Uterus (tissue), 4 donors: ENCODE measurements around the gene KCTD11. TPM values are rescaled to one million over a fixed set of nuclear protein-coding genes. Genes with fewer than 3 reads are reported as not detected.
A peak's percentile ranks its signal among the peaks of the same experiment; 100 is the strongest.

Experiments used
- DNase-seq, 2 donors: peaks; one replicate each; pipeline ENCODE4 v3.0.0-alpha.2; 2019 to 2020
- H3K27ac ChIP-seq, 2 donors: fragments of 200-600 bp; sonication (generic); 1 replicate in 1 of 2; 2 replicates in 1 of 2; pipeline ENCODE4 v1.5.1; 2016 to 2018
- H3K27me3 ChIP-seq, 2 donors: fragments of 200-600 bp; sonication (generic); one replicate each; pipeline ENCODE4 v1.5.1; 2018 to 2019; ENCODE audit warnings: control low read depth in 1 of 2
- H3K36me3 ChIP-seq, 2 donors: fragments of 200-600 bp; sonication (generic); one replicate each; pipeline ENCODE4 v1.5.1; 2019; ENCODE audit warnings: control low read depth in 1 of 2
- H3K4me1 ChIP-seq, 2 donors: fragments of 200-600 bp; sonication (generic); one replicate each; pipeline ENCODE4 v1.5.1; 2018 to 2019; ENCODE audit warnings: control low read depth in 1 of 2
- H3K4me3 ChIP-seq, 2 donors: fragments of 200-600 bp; sonication (generic); 1 replicate in 1 of 2; 2 replicates in 1 of 2; pipeline ENCODE4 v1.5.1; 2018 to 2019; ENCODE audit warnings: mild to moderate bottlenecking in 1 of 2
- H3K9me3 ChIP-seq, 2 donors: fragments of 200-600 bp; sonication (generic); one replicate each; pipeline ENCODE4 v1.5.1; 2019; ENCODE audit warnings: control low read depth in 1 of 2
- POLR2A ChIP-seq, 2 donors: fragments of 450-650 bp; IDR thresholded peaks; one replicate each; pipeline ENCODE4 v1.6.1; 2016; ENCODE audit warnings: antibody characterized with exemption in 2 of 2, mild to moderate bottlenecking in 1 of 2, moderate library complexity in 1 of 2
- intact Hi-C: fragments of 100-400 bp; cut with DNase I; formaldehyde crosslinking; loops from one replicate; pipeline ENCODE4 v1.15.1; 2023; ENCODE audit warnings: low total_unique reads
- total RNA-seq, 4 donors: library from RNA; depleted of rRNA in 3 of 4; stranded (reverse); fragments of >200 nt in 3 of 4; gene quantifications; one replicate each; pipeline versions ENCODE4 v1.1.0 to v1.2.4, GENCODE V29; 2014 to 2023
- TF ChIP-seq, protein P1 (sequence below), 4 experiments: fragments of 200-600 bp in 2 of 4; fragments of 450-650 bp in 2 of 4; sonication (generic) in 2 of 4; IDR thresholded peaks; one replicate each; pipeline ENCODE4 v1.5.1; 2016 to 2019; ENCODE audit warnings: antibody characterized with exemption in 4 of 4, mild to moderate bottlenecking in 2 of 4, moderate library complexity in 1 of 4
- donor health status: DM: yes; HTN: yes; CAD: no.

Gene KCTD11
- total RNA-seq, 4 donors from 2014 or later: 2.6 to 14.7 (median 7.2) TPM

GRCh38 chr17:7382901-7383300 lies 30.9 kb downstream of the KCTD11 start:
- Histone ChIP-seq H3K4me1 (peaks cover 0 to 11% of the 10 kb centered on the region in 2 donors), H3K4me3 (no peak overlapping the region), H3K36me3 (no peaks in the 10 kb centered on the region), H3K27ac (no peak overlapping the region), H3K27me3 (no peaks in the 10 kb centered on the region), H3K9me3 (no peaks in the 10 kb centered on the region)
- no peak for TF ChIP-seq POLR2A (IDR thresholded peaks at IDR 0.05)
- TF ChIP-seq, protein P1, sequence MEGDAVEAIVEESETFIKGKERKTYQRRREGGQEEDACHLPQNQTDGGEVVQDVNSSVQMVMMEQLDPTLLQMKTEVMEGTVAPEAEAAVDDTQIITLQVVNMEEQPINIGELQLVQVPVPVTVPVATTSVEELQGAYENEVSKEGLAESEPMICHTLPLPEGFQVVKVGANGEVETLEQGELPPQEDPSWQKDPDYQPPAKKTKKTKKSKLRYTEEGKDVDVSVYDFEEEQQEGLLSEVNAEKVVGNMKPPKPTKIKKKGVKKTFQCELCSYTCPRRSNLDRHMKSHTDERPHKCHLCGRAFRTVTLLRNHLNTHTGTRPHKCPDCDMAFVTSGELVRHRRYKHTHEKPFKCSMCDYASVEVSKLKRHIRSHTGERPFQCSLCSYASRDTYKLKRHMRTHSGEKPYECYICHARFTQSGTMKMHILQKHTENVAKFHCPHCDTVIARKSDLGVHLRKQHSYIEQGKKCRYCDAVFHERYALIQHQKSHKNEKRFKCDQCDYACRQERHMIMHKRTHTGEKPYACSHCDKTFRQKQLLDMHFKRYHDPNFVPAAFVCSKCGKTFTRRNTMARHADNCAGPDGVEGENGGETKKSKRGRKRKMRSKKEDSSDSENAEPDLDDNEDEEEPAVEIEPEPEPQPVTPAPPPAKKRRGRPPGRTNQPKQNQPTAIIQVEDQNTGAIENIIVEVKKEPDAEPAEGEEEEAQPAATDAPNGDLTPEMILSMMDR (IDR thresholded peaks at IDR 0.05): no peak
- DNase-seq: no peak
- intact Hi-C loops: no loop called here

DNA sequence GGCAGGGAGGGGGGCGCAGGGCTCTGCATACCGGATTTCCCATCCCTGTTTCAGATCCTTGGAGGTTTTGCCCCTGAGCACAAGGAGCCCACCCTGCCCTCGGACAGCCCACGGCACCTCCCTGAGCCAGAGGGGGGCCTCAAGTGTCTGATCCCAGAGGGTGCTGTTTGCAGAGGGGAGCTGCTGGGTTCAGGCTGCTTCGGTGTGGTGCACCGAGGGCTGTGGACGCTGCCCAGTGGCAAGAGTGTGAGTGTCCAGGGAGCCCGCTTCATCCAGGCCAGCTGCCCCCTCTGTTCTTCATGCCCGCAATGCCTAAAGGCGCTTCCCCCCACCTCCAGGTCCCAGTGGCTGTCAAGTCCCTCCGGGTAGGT lies 31.4 kb downstream of the KCTD11 start:
- H3K27me3 ChIP-seq: no peaks in the 10 kb centered on the region
- H3K9me3 ChIP-seq: no peaks in the 10 kb centered on the region
- H3K27ac ChIP-seq: no peak overlapping the region
- TF ChIP-seq POLR2A (IDR thresholded peaks at IDR 0.05): no peak
- TF ChIP-seq, protein P1 (IDR thresholded peaks at IDR 0.05): no peak
- DNase-seq: no peak
- peak overlapping the region in 1 of 2 donors; percentile 32 for H3K4me3 ChIP-seq
- H3K36me3 ChIP-seq: no peaks in the 10 kb centered on the region
- H3K4me1 ChIP-seq: peaks cover 0 to 11% of the 10 kb centered on the region in 2 donors
- intact Hi-C loops: no loop called here

DNA sequence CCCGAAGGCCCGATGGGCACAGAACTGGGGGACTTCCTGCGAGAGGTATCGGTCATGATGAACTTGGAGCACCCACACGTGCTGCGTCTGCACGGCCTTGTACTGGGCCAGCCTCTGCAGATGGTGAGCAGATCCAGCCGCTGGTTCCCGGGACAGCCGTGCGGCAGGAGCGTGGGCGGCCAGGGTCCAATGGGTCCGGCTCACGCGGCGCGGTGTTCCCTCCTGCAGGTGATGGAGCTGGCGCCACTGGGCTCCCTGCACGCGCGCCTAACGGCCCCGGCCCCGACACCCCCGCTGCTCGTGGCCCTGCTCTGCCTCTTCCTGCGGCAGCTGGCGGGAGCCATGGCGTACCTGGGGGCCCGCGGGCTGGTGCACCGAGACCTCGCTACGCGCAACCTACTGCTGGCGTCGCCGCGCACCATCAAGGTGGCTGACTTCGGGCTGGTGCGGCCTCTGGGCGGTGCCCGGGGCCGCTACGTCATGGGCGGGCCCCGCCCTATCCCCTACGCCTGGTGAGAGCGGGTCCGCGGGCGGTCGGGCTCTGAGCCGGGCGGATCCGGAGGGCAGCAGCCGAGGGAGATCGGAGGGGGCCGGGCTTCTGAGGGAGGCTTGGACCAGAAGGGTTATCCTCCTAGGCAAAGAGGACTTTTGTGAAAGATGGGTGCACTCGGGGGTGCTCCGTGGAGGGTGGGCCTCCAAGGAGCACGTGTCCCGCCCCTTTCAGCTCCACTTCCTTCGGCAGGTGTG lies 32.0 kb downstream of the KCTD11 start:
- no peaks in the 10 kb centered on the region for H3K36me3 ChIP-seq
- no peak for TF ChIP-seq POLR2A (IDR thresholded peaks at IDR 0.05)
- TF ChIP-seq, protein P1 (IDR thresholded peaks at IDR 0.05): peak in 1 of 4 experiments; percentile 4
- H3K4me3 ChIP-seq: peak overlapping the region; percentile 17 to 32
- peak overlapping the region in 1 of 2 donors; percentile 49 for H3K27ac ChIP-seq
- H3K27me3 ChIP-seq: no peaks in the 10 kb centered on the region
- H3K4me1 ChIP-seq: peaks cover 0 to 11% of the 10 kb centered on the region in 2 donors
- H3K9me3 ChIP-seq: no peaks in the 10 kb centered on the region
- peak in 1 of 2 donors; percentile 46 for DNase-seq
- intact Hi-C loops: no loop called here

- H3K27ac ChIP-seq: peak overlapping the region in 1 of 2 donors; percentile 49
- no peak for DNase-seq
- TF ChIP-seq, protein P1 (IDR thresholded peaks at IDR 0.05): no peak
- intact Hi-C loops: no loop called here
- no peaks in the 10 kb centered on the region for H3K9me3 ChIP-seq
- no peaks in the 10 kb centered on the region for H3K27me3 ChIP-seq
- H3K4me1 ChIP-seq: peaks cover 0 to 11% of the 10 kb centered on the region in 2 donors
- H3K4me3 ChIP-seq: peak overlapping the region; percentile 17 to 32
- H3K36me3 ChIP-seq: no peaks in the 10 kb centered on the region
Observed at GRCh38 chr17:7384489-7385081, 32.6 kb downstream of the KCTD11 start.

- Histone ChIP-seq H3K27ac (no peak overlapping the region), H3K4me3 (no peak overlapping the region), H3K4me1 (peaks cover 0 to 17% of the 10 kb centered on the region in 2 donors), H3K27me3 (no peaks in the 10 kb centered on the region), H3K36me3 (no peaks in the 10 kb centered on the region), H3K9me3 (no peaks in the 10 kb centered on the region)
- intact Hi-C loops: no loop called here
- TF ChIP-seq, protein P1 (IDR thresholded peaks at IDR 0.05): no peak
- no peak for TF ChIP-seq POLR2A (IDR thresholded peaks at IDR 0.05)
- no peak for DNase-seq
Observed at GRCh38 chr17:7388856-7389255, 36.9 kb downstream of the KCTD11 start.
